Astrocyte (in vitro differentiated cells and primary cell): Measurements from ENCODE around the gene UBR3. TPM values are rescaled to one million over a fixed set of nuclear protein-coding genes. Genes with fewer than 3 reads are reported as not detected.

Source experiments
- DNase-seq: peaks from one replicate; pipeline ENCODE4 v3.0.0-alpha.2; 2010; ENCODE audit warnings: low read depth
- FAIRE-seq: peaks from 2 replicates; lab custom pipeline; 2011; peaks lifted over from hg19 to GRCh38; lab: Jason Lieb, UNC
- H2AFZ ChIP-seq: 2 replicates; pipeline ENCODE4 v1.6.0; 2012; ENCODE audit warnings: low read depth, low read length, inconsistent platforms
- H3K27ac ChIP-seq: 2 replicates; pipeline ENCODE4 v1.5.1; 2011; ENCODE audit warnings: low read depth, low read length, inconsistent platforms
- H3K27me3 ChIP-seq: 2 replicates; pipeline ENCODE4 v1.6.0; 2011; ENCODE audit warnings: low read length, inconsistent platforms; ENCODE audit not compliant: insufficient read depth
- H3K36me3 ChIP-seq: 2 replicates; pipeline ENCODE4 v1.5.1; 2011; ENCODE audit warnings: low read length, inconsistent platforms; ENCODE audit not compliant: insufficient read depth
- H3K4me1 ChIP-seq: 2 replicates; pipeline ENCODE4 v1.5.1; 2011; ENCODE audit warnings: low read length, inconsistent platforms; ENCODE audit not compliant: insufficient read depth
- H3K4me2 ChIP-seq: 2 replicates; pipeline ENCODE4 v1.6.0; 2012; ENCODE audit warnings: low read length, inconsistent platforms
- H3K4me3 ChIP-seq: 2 replicates; pipeline ENCODE4 v1.5.1; 2011; ENCODE audit warnings: low read depth, mild to moderate bottlenecking, low read length, inconsistent platforms; ENCODE audit not compliant: insufficient read depth
- H3K79me2 ChIP-seq: 2 replicates; pipeline ENCODE4 v1.6.0; 2012; ENCODE audit warnings: mild to moderate bottlenecking, low read length, inconsistent platforms; ENCODE audit not compliant: insufficient read depth
- H3K9ac ChIP-seq: 2 replicates; pipeline ENCODE4 v1.6.0; 2012; ENCODE audit warnings: mild to moderate bottlenecking, low read length, inconsistent platforms
- H3K9me3 ChIP-seq: 2 replicates; pipeline ENCODE4 v1.5.1; 2012; ENCODE audit warnings: low read depth, mild to moderate bottlenecking, low read length, inconsistent platforms; ENCODE audit not compliant: insufficient read depth
- H4K20me1 ChIP-seq: 2 replicates; pipeline ENCODE4 v1.6.0; 2012; ENCODE audit warnings: low read length, inconsistent platforms; ENCODE audit not compliant: insufficient read depth
- H3K27ac Mint-ChIP-seq: one replicate; pipeline ENCODE4 v1.8.0; 2021; ENCODE audit warnings: mild to moderate bottlenecking, mixed read lengths; ENCODE audit not compliant: unreplicated experiment
- H3K27me3 Mint-ChIP-seq: one replicate; pipeline ENCODE4 v1.8.0; 2021; ENCODE audit warnings: low read depth, mixed read lengths; ENCODE audit not compliant: unreplicated experiment
- H3K36me3 Mint-ChIP-seq: one replicate; pipeline ENCODE4 v1.8.0; 2021; ENCODE audit warnings: low read depth, mixed read lengths; ENCODE audit not compliant: unreplicated experiment
- H3K4me1 Mint-ChIP-seq: one replicate; pipeline ENCODE4 v1.8.0; 2021; ENCODE audit warnings: low read depth, mixed read lengths; ENCODE audit not compliant: unreplicated experiment
- H3K4me3 Mint-ChIP-seq: one replicate; pipeline ENCODE4 v1.8.0; 2021; ENCODE audit warnings: mild to moderate bottlenecking, moderate library complexity, mixed read lengths; ENCODE audit not compliant: unreplicated experiment
- H3K9me3 Mint-ChIP-seq: one replicate; pipeline ENCODE4 v1.8.0; 2021; ENCODE audit warnings: mild to moderate bottlenecking, mixed read lengths; ENCODE audit not compliant: unreplicated experiment
- CTCF ChIP-seq: IDR thresholded peaks from 2 replicates; pipeline ENCODE4 v1.5.1; 2011; ENCODE audit warnings: low read depth, mild to moderate bottlenecking, inconsistent platforms, low read length, moderate library complexity; ENCODE audit not compliant: insufficient read depth
- EZH2 ChIP-seq: IDR thresholded peaks from 2 replicates; pipeline ENCODE4 v1.6.1; 2012; ENCODE audit warnings: mild to moderate bottlenecking, low read length, inconsistent platforms; ENCODE audit not compliant: insufficient read depth
- total RNA-seq: library from RNA; stranded (reverse); gene quantifications from 2 replicates; pipeline ENCODE4 v1.2.1, GENCODE V29; 2021

The UBR3 gene
- total RNA-seq, 1 donor from 2014 or later = 18.7 TPM

GRCh38 chr2:169795181-169795580, 32.1 kb upstream of the UBR3 start:
- no peak for DNase-seq
- no peaks in the 10 kb centered on the region for H3K36me3 Mint-ChIP-seq
- Histone ChIP-seq H4K20me1 (peaks cover 9% of the 10 kb centered on the region), H3K4me1 (no peaks in the 10 kb centered on the region), H3K4me2 (no peak overlapping the region), H3K79me2 (peaks cover 14% of the 10 kb centered on the region), H3K36me3 (no peaks in the 10 kb centered on the region), H2AFZ (no peak overlapping the region), H3K27ac (no peak overlapping the region), H3K27me3 (no peaks in the 10 kb centered on the region), H3K9ac (no peak overlapping the region), H3K4me3 (no peak overlapping the region), H3K9me3 (no peaks in the 10 kb centered on the region)
- H3K4me1 Mint-ChIP-seq = no peaks in the 10 kb centered on the region
- no peak for FAIRE-seq
- H3K27me3 Mint-ChIP-seq = no peaks in the 10 kb centered on the region
- TF ChIP-seq EZH2 (no peak), CTCF (no peak)
- H3K4me3 Mint-ChIP-seq = no peak overlapping the region
- no peak overlapping the region for H3K27ac Mint-ChIP-seq
- H3K9me3 Mint-ChIP-seq = no peaks in the 10 kb centered on the region

- no peaks in the 10 kb centered on the region for H3K27me3 Mint-ChIP-seq
- Histone ChIP-seq H3K9me3 (no peaks in the 10 kb centered on the region), H3K79me2 (peaks cover 26% of the 10 kb centered on the region), H3K4me2 (no peak overlapping the region), H3K27me3 (no peaks in the 10 kb centered on the region), H3K4me3 (no peak overlapping the region), H2AFZ (no peak overlapping the region), H3K36me3 (no peaks in the 10 kb centered on the region), H3K27ac (no peak overlapping the region), H4K20me1 (peaks cover 9% of the 10 kb centered on the region), H3K9ac (no peak overlapping the region), H3K4me1 (no peaks in the 10 kb centered on the region)
- no peak overlapping the region for H3K4me3 Mint-ChIP-seq
- no peaks in the 10 kb centered on the region for H3K9me3 Mint-ChIP-seq
- no peak overlapping the region for H3K27ac Mint-ChIP-seq
- TF ChIP-seq EZH2 (no peak), CTCF (no peak)
- no peaks in the 10 kb centered on the region for H3K36me3 Mint-ChIP-seq
- no peaks in the 10 kb centered on the region for H3K4me1 Mint-ChIP-seq
- no peak for DNase-seq
- FAIRE-seq = no peak
Measured at GRCh38 chr2:169796441-169796840, 30.8 kb upstream of the UBR3 start.

- H3K9me3 Mint-ChIP-seq = no peaks in the 10 kb centered on the region
- H3K4me3 ChIP-seq = no peak overlapping the region
Measured at GRCh38 chr2:169797601-169798000, 29.7 kb upstream of the UBR3 start.

More at GRCh38 chr2:169797601-169798000, 29.7 kb upstream of the UBR3 start:
- DNase-seq (no peak), FAIRE-seq (no peak)
- no peak overlapping the region for H3K9ac ChIP-seq
- H3K4me2 ChIP-seq = no peak overlapping the region
- no peaks in the 10 kb centered on the region for H3K27me3 ChIP-seq
- peaks cover 37% of the 10 kb centered on the region for H3K79me2 ChIP-seq
- Mint-ChIP-seq H3K27me3 (no peaks in the 10 kb centered on the region), H3K27ac (no peak overlapping the region), H3K4me3 (no peak overlapping the region), H3K36me3 (peaks cover 2% of the 10 kb centered on the region), H3K4me1 (peaks cover 2% of the 10 kb centered on the region)
- peaks cover 2% of the 10 kb centered on the region for H3K36me3 ChIP-seq
- TF ChIP-seq CTCF (no peak), EZH2 (no peak)
- no peaks in the 10 kb centered on the region for H3K9me3 ChIP-seq
- H2AFZ ChIP-seq = no peak overlapping the region
- peaks cover 9% of the 10 kb centered on the region for H4K20me1 ChIP-seq
- H3K4me1 ChIP-seq = no peaks in the 10 kb centered on the region
- no peak overlapping the region for H3K27ac ChIP-seq
